IPS-18c (cell line): ENCODE measurements around the gene CD82.
A peak's percentile ranks its signal among the peaks of the same experiment; 100 is the strongest.
"Not testable (repeated sequence)": the region's sequence is repeated elsewhere in the genome, so short reads cannot be mapped to it uniquely, and the experiment has no call there.

Experiments
- H3K4me3 ChIP-seq: 2 replicates; pipeline ENCODE4 v1.7.0; 2013; ENCODE audit warnings: low read depth, mild to moderate bottlenecking, low read length, moderate library complexity; ENCODE audit not compliant: insufficient read depth
- H3K9me3 ChIP-seq: one replicate; pipeline ENCODE4 v1.6.1; 2013; ENCODE audit warnings: mild to moderate bottlenecking, low read length, moderate library complexity; ENCODE audit not compliant: control insufficient read depth, insufficient read depth

The CD82 gene

GRCh38 chr11:44627165-44627789 is 61.8 kb downstream of the CD82 start:
- H3K4me3 ChIP-seq = no peak overlapping the region
- no peaks in the 10 kb centered on the region for H3K9me3 ChIP-seq

- Histone ChIP-seq H3K4me3 (no peak overlapping the region), H3K9me3 (no peaks in the 10 kb centered on the region)
Observed at GRCh38 chr11:44627911-44628729, 62.7 kb downstream of the CD82 start.

GRCh38 chr11:44628730-44629700 is 63.6 kb downstream of the CD82 start:
- Histone ChIP-seq H3K4me3 (no peak overlapping the region), H3K9me3 (peaks cover under 1% of the 10 kb centered on the region)

- Histone ChIP-seq H3K4me3 (no peak overlapping the region), H3K9me3 (peaks cover 5% of the 10 kb centered on the region)
Observed at GRCh38 chr11:44629732-44630345, 64.4 kb downstream of the CD82 start.

GRCh38 chr11:44630511-44631210 is 65.2 kb downstream of the CD82 start:
- Histone ChIP-seq H3K4me3 (no peak overlapping the region), H3K9me3 (peaks cover 5% of the 10 kb centered on the region)

- H3K4me3 ChIP-seq = no peak overlapping the region
Observed at GRCh38 chr11:44631831-44632230, 66.4 kb downstream of the CD82 start.

GRCh38 chr11:44632466-44633123 is 67.1 kb downstream of the CD82 start:
- peaks cover 5% of the 10 kb centered on the region for H3K9me3 ChIP-seq
- no peak overlapping the region for H3K4me3 ChIP-seq

More at GRCh38 chr11:44631831-44632230, 66.4 kb downstream of the CD82 start:
- H3K9me3 ChIP-seq = peaks cover 5% of the 10 kb centered on the region

- Histone ChIP-seq H3K4me3 (no peak overlapping the region), H3K9me3 (peaks cover 5% of the 10 kb centered on the region)
Observed at GRCh38 chr11:44633641-44634040, 68.2 kb downstream of the CD82 start.

- H3K4me3 ChIP-seq = peak overlapping the region; percentile 20; the same call in 1 of the 2 replicates
- peaks cover 5% of the 10 kb centered on the region for H3K9me3 ChIP-seq
Observed at GRCh38 chr11:44634401-44635281, 69.2 kb downstream of the CD82 start.

- Histone ChIP-seq H3K4me3 (no peak overlapping the region), H3K9me3 (peaks cover 5% of the 10 kb centered on the region)
Observed at GRCh38 chr11:44637487-44637886, 72.0 kb downstream of the CD82 start.

GRCh38 chr11:44638032-44638431 is 72.6 kb downstream of the CD82 start:
- Histone ChIP-seq H3K4me3 (no peak overlapping the region), H3K9me3 (peaks cover 5% of the 10 kb centered on the region)

GRCh38 chr11:44643217-44643616 is 77.8 kb downstream of the CD82 start:
- Histone ChIP-seq H3K4me3 (no peak overlapping the region), H3K9me3 (no peaks in the 10 kb centered on the region)

GRCh38 chr11:44645827-44646226 is 80.4 kb downstream of the CD82 start:
- Histone ChIP-seq H3K4me3 (no peak overlapping the region), H3K9me3 (no peaks in the 10 kb centered on the region)

GRCh38 chr11:44647255-44647955 is 81.9 kb downstream of the CD82 start:
- H3K9me3 ChIP-seq, H3K4me3 ChIP-seq: not testable (repeated sequence)

- Histone ChIP-seq H3K4me3 (no peak overlapping the region), H3K9me3 (no peaks in the 10 kb centered on the region)
Observed at GRCh38 chr11:44648109-44648508, 82.6 kb downstream of the CD82 start.
